Endothelial cell of umbilical vein (primary cell): ENCODE measurements around the gene ZNF407. TPM values are rescaled to one million over a fixed set of nuclear protein-coding genes. Genes with fewer than 3 reads are reported as not detected.

Source experiments
- BruUV-seq: library from RNA; stranded (reverse); fragments of 400-500 nt; replicated peaks from 2 replicates; lab custom pipeline; 2021; lab: Mats Ljungman, UMichigan
- CTCF ChIA-PET: fragments of 300-600, 350-600 bp; sonication (Branson Sonifier 250); formaldehyde crosslinking; loops from one replicate; lab custom pipeline; 2021; ENCODE audit warnings: antibody characterized with exemption, inconsistent platforms; lab: Charles Lee
- POLR2A ChIA-PET: fragments of 300-600, 350-600 bp; sonication (Branson Sonifier 250); formaldehyde crosslinking; loops from one replicate; lab custom pipeline; 2021; ENCODE audit warnings: antibody characterized with exemption, inconsistent platforms; lab: Charles Lee
- DNase-seq: peaks from one replicate; pipeline ENCODE4 v3.0.0-alpha.2; 2011; ENCODE audit warnings: low read depth, low spot score
- FAIRE-seq: peaks from 2 replicates; lab custom pipeline; 2011; peaks lifted over from hg19 to GRCh38; lab: Jason Lieb, UNC
- H2AFZ ChIP-seq: 2 replicates; pipeline ENCODE4 v1.6.0; 2012; ENCODE audit warnings: low read depth, low read length, control low read depth, inconsistent platforms
- H3K27ac ChIP-seq: 2 replicates; pipeline ENCODE4 v1.5.1; 2011; ENCODE audit warnings: low read depth, mild to moderate bottlenecking, control low read depth, low read length, moderate library complexity; ENCODE audit not compliant: insufficient read depth
- H3K27me3 ChIP-seq, 2 experiments: 2 replicates each; pipeline versions ENCODE4 v1.6.0 to v1.6.1; 2011; ENCODE audit warnings: low read length in 2 of 2, mixed read lengths in 1 of 2; ENCODE audit not compliant: control insufficient read depth in 2 of 2, insufficient read depth in 2 of 2
- H3K36me3 ChIP-seq, 2 experiments: 2 replicates in 1 of 2; 3 replicates in 1 of 2; pipeline ENCODE4 v1.5.1; 2011; ENCODE audit warnings: low read length in 2 of 2, mild to moderate bottlenecking in 1 of 2, moderate library complexity in 1 of 2; ENCODE audit not compliant: control insufficient read depth in 2 of 2, insufficient read depth in 2 of 2; ENCODE audit errors: extremely low read depth in 1 of 2
- H3K4me1 ChIP-seq: 3 replicates; pipeline ENCODE4 v1.5.1; 2011; ENCODE audit warnings: mild to moderate bottlenecking, low read length; ENCODE audit not compliant: control insufficient read depth, insufficient read depth; ENCODE audit errors: extremely low read depth
- H3K4me2 ChIP-seq: 2 replicates; pipeline ENCODE4 v1.6.1; 2011; ENCODE audit warnings: low read length, control low read depth, mixed read lengths; ENCODE audit not compliant: insufficient read depth
- H3K4me3 ChIP-seq, 3 experiments: fragments of 200-600 bp in 1 of 3; sonication (generic), shearing (Covaris generic) in 1 of 3; replicated peaks in 1 of 3; 2 replicates each; pipeline ENCODE4 v1.5.1; 2011 to 2016; ENCODE audit warnings: control low read depth in 3 of 3, low read length in 3 of 3, mild to moderate bottlenecking in 2 of 3, inconsistent platforms in 1 of 3, low read depth in 1 of 3, moderate library complexity in 1 of 3; ENCODE audit not compliant: insufficient read depth in 1 of 3
- H3K79me2 ChIP-seq: 2 replicates; pipeline ENCODE4 v1.6.0; 2012; ENCODE audit warnings: low read length, inconsistent platforms; ENCODE audit not compliant: control insufficient read depth, insufficient read depth
- H3K9ac ChIP-seq: replicated peaks from 2 replicates; pipeline ENCODE3; 2011; ENCODE audit warnings: low read length, control low read depth; ENCODE audit not compliant: insufficient read depth; ENCODE audit errors: extremely low read depth
- H3K9me1 ChIP-seq: replicated peaks from 3 replicates; pipeline ENCODE4 v1.6.0; 2011; ENCODE audit warnings: mild to moderate bottlenecking, low read length; ENCODE audit not compliant: control insufficient read depth, insufficient read depth; ENCODE audit errors: extremely low read depth
- H3K9me3 ChIP-seq: replicated peaks from 2 replicates; pipeline ENCODE4 v1.5.1; 2012; ENCODE audit warnings: low read length, inconsistent platforms; ENCODE audit not compliant: control insufficient read depth, insufficient read depth
- H4K20me1 ChIP-seq: replicated peaks from 2 replicates; pipeline ENCODE3; 2011; ENCODE audit warnings: mild to moderate bottlenecking, low read length; ENCODE audit not compliant: control insufficient read depth, insufficient read depth; ENCODE audit errors: extremely low read depth
- CTCF ChIP-seq, 2 donors: IDR thresholded peaks; 1 replicate in 1 of 2; 2 replicates in 1 of 2; pipeline ENCODE4 v1.5.1; 2011; ENCODE audit warnings: low read length in 2 of 2, mild to moderate bottlenecking in 2 of 2, moderate library complexity in 2 of 2, control low read depth in 1 of 2, inconsistent platforms in 1 of 2, low read depth in 1 of 2; ENCODE audit not compliant: insufficient read depth in 1 of 2; ENCODE audit errors: extremely low read depth in 1 of 2
- EZH2 ChIP-seq: IDR thresholded peaks from 2 replicates; pipeline ENCODE4 v1.6.1; 2012; ENCODE audit warnings: borderline replicate concordance, low read depth, mild to moderate bottlenecking, moderate library complexity, low read length, inconsistent platforms; ENCODE audit not compliant: severe bottlenecking
- FOS ChIP-seq: IDR thresholded peaks from 2 replicates; pipeline ENCODE4 v1.6.1; 2011; ENCODE audit warnings: mild to moderate bottlenecking, low read length, moderate library complexity, borderline replicate concordance; ENCODE audit not compliant: insufficient read depth
- GATA2 ChIP-seq: IDR thresholded peaks from 2 replicates; pipeline ENCODE4 v1.7.0; 2011; ENCODE audit warnings: low read depth, mild to moderate bottlenecking, moderate library complexity, mixed read lengths, low read length; ENCODE audit not compliant: insufficient read length, insufficient read depth
- JUN ChIP-seq: IDR thresholded peaks from 2 replicates; pipeline ENCODE4 v1.6.1; 2011; ENCODE audit warnings: borderline replicate concordance, low read depth; ENCODE audit not compliant: insufficient read length, insufficient read depth
- MAX ChIP-seq: IDR thresholded peaks from 2 replicates; pipeline ENCODE4 v1.6.1; 2011; ENCODE audit not compliant: insufficient read depth, insufficient read length
- MYC ChIP-seq: IDR thresholded peaks from one replicate; pipeline ENCODE4 v1.6.1; 2011; ENCODE audit warnings: mild to moderate bottlenecking, low read depth, low read length
- POLR2A ChIP-seq: IDR thresholded peaks from 2 replicates; pipeline ENCODE4 v1.6.1; 2012; ENCODE audit warnings: low read depth, mild to moderate bottlenecking, control low read depth, low read length
- POLR2AphosphoS5 ChIP-seq: IDR thresholded peaks from 2 replicates; pipeline ENCODE4 v1.6.1; 2012; ENCODE audit warnings: low read depth, mild to moderate bottlenecking, control low read depth, low read length, moderate library complexity; ENCODE audit not compliant: insufficient read depth
- dilution Hi-C: fragments of 300-500 bp; cut with MboI; formaldehyde crosslinking; loops from one replicate; pipeline ENCODE4 v1.15.0; 2019; ENCODE audit warnings: low sequenced_read_pairs; ENCODE audit not compliant: extremely low pct_ligation_motif_present
- intact Hi-C: fragments of 100-400 bp; cut with micrococcal nuclease; formaldehyde crosslinking; loops from one replicate; pipeline ENCODE4 v1.10.0; 2022
- polyA plus RNA-seq, 4 experiments: library from polyadenylated mRNA; depleted of rRNA in 3 of 4; stranded (reverse) in 3 of 4; unstranded in 1 of 4; fragments of >200 nt; gene quantifications; 2 replicates each; pipeline versions ENCODE4 v1.2.1 to v1.2.3, GENCODE V29; 2011 to 2012; ENCODE audit warnings: missing spikeins in 1 of 4
- total RNA-seq: library from RNA; stranded (reverse); gene quantifications from 2 replicates; pipeline ENCODE4 v1.2.3, GENCODE V29; 2021

ZNF407 gene
- total and polyA plus RNA-seq, 2 donors (not counting 3 experiments of a cell fraction or from before 2014, with no cell fraction given), result 3.8 to 20.1 TPM

GRCh38 chr18:74990563-74991081 is 393.0 kb downstream of the ZNF407 start:
- H3K79me2 ChIP-seq, result no peaks in the 10 kb centered on the region
- no peaks in the 10 kb centered on the region for H4K20me1 ChIP-seq
- H3K4me1 ChIP-seq, result peaks cover 27% of the 10 kb centered on the region
- intact Hi-C loops (loop anchor here (1.0 kb wide), 1 partner anchor 7 kb away; no protein-coding TSS in a partner anchor), dilution Hi-C loops (no loop called here)
- TF ChIP-seq FOS (no peak), MYC (no peak), POLR2AphosphoS5 (no peak)
- peak overlapping the region; percentile 55 for H2AFZ ChIP-seq
- no peak overlapping the region for H3K4me2 ChIP-seq
- ChIA-PET POLR2A (no interaction called here), CTCF (interaction anchor here (0.8 to 1.2 kb wide), 5 partner anchors 12 to 51 kb away, joined by 3 to 6 read pairs (median 4); no protein-coding TSS in a partner anchor)
- H3K9ac ChIP-seq, result no peak overlapping the region
- DNase-seq (peak; percentile 50), FAIRE-seq (no peak)
- no peaks in the 10 kb centered on the region for H3K27me3 ChIP-seq
- no peaks in the 10 kb centered on the region for H3K9me1 ChIP-seq
- no peak overlapping the region for H3K27ac ChIP-seq
- H3K36me3 ChIP-seq, result no peaks in the 10 kb centered on the region
- no peak overlapping the region for H3K4me3 ChIP-seq
- H3K9me3 ChIP-seq, result no peaks in the 10 kb centered on the region
- no TSS peak for BruUV-seq

- ChIA-PET POLR2A (interaction anchor here (0.8 kb wide), 1 partner anchor 74 kb away, joined by 3 read pairs; no protein-coding TSS in a partner anchor), CTCF (interaction anchor here (0.6 to 2.3 kb wide), 5 partner anchors 31 to 49 kb away, joined by 3 to 5 read pairs (median 3); no protein-coding TSS in a partner anchor)
- DNase-seq (peak; percentile 75), FAIRE-seq (peak; percentile 73)
- no peaks in the 10 kb centered on the region for H4K20me1 ChIP-seq
- H3K9me1 ChIP-seq, result no peaks in the 10 kb centered on the region
- H2AFZ ChIP-seq, result peak overlapping the region; percentile 80
- TSS peak; percentile 58 for BruUV-seq
- TF ChIP-seq FOS (peak; percentile 50), EZH2 (no peak), POLR2A (peak; percentile 39), CTCF (IDR thresholded peaks at IDR 0.05; ENCODE audit: extremely low read depth in 1 of 2, insufficient read depth in 1 of 2, low read depth in 1 of 2, low read length in 2 of 2) (no peak), MAX (peak; percentile 7), GATA2 (no peak), POLR2AphosphoS5 (no peak), JUN (peak; percentile 86), MYC (no peak)
- H3K4me1 ChIP-seq, result peaks cover 39% of the 10 kb centered on the region
- H3K4me2 ChIP-seq, result peak overlapping the region; percentile 80
- peak overlapping the region; percentile 58 for H3K9ac ChIP-seq
- peak overlapping the region in 1 of 3 experiments; percentile 19 for H3K4me3 ChIP-seq
- no peaks in the 10 kb centered on the region for H3K9me3 ChIP-seq
- no peaks in the 10 kb centered on the region for H3K27me3 ChIP-seq
- dilution Hi-C loops, result no loop called here
- peak overlapping the region; percentile 82 for H3K27ac ChIP-seq
- intact Hi-C loops, result loop anchor here (1.0 to 5.0 kb wide), 2 partner anchors 77 to 218 kb away; partner anchors contain the start of gene TSHZ1
- H3K36me3 ChIP-seq, result no peaks in the 10 kb centered on the region
- no peaks in the 10 kb centered on the region for H3K79me2 ChIP-seq
Observed at GRCh38 chr18:74994502-74995418, 397.1 kb downstream of the ZNF407 start.
